ENCODE measurements around the gene DGCR6L.
"Not testable (repeated sequence)": the region's sequence is repeated elsewhere in the genome, so short reads cannot be mapped to it uniquely, and the experiment has no call there.

DNA sequence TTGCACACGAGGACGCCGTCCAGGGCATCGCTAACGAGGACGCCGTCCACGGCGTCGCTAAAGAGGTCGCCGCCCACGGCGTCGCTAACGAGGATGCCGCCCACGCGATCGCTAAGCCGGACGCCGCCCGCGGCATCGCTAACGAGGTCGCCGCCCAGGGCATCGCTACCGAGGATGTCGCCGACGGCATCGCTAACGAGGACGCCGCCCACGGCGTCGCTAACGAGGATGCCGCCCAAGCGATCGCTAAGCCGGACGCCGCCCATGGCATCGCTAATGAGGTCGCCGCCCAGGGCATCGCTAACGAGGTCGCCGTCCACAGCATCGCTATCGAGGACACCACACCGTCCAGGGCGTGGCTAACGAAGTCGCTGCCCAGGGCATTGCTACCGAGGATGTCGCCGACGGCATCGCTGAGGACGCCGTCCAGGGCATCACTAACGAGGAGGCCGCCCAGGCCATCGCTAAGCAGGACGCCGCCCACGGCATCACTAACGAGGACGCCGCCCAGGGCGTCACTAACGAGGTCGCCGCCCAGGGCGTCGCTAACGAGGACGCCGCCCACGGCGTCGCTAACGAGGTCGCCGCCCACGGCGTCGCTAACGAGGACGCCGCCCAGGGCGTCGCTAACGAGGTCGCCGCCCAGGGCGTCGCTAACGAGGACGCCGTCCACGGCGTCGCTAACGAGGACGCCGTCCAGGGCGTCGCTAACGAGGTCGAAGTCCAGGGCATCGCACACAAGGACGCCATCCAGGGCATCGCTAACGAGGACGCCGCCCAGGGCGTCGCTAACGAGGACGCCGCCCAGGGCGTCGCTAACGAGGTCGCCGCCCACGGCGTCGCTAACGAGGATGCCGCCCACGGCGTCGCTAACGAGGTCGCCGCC lies 41.2 kb upstream of the DGCR6L start:
- TF ChIP-seq POLR2A (IDR thresholded peaks at IDR 0.05; ENCODE audit: low read length); GATA1 (IDR thresholded peaks at IDR 0.05; ENCODE audit: low read depth, low read length): not testable (repeated sequence)

Data from erythroblast (primary cell).